HG02623 (cell line): ENCODE results near the gene MGMT.

ENCODE experiments used
- ATAC-seq: cut with Tn5 transposase; IDR thresholded peaks from one replicate; pipeline ENCODE4 v1.9.1; 2021; ENCODE audit warnings: moderate library complexity; ENCODE audit not compliant: unreplicated experiment

The MGMT gene

GRCh38 chr10:129815898-129816655, 349.0 kb downstream of the MGMT start:
- no peak for ATAC-seq

- no peak for ATAC-seq
Observed at GRCh38 chr10:129816656-129817045, 349.6 kb downstream of the MGMT start.
